ENCODE measurements around the gene CDC14B.

DNA sequence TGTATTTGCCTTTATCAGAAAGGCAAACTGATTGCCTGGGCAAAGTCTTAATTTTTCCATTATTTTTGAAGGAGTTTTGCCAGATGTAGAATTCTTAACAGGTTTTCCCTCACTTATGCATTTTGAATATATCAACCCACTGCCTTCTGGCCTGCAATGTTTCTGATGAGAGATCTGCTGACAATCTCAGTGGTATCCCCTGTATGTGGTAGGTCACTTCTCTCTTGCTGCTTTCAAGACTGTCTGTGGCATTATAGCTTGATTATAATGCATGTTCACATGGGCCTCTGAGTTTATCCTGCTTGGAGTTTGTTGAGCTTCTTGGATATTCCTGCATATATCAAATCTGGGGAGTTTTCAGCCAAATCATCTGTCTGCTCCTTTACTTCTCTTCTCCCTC lies 87.5 kb downstream of the CDC14B start:
- TF ChIP-seq EZH2 (IDR thresholded peaks at IDR 0.05) (no peak), POLR2AphosphoS5 (IDR thresholded peaks at IDR 0.05; ENCODE audit: borderline replicate concordance, low read depth, low read length) (no peak)

All from SK-N-MC (cell line).